ENCODE results near the gene NPPA.

DNA sequence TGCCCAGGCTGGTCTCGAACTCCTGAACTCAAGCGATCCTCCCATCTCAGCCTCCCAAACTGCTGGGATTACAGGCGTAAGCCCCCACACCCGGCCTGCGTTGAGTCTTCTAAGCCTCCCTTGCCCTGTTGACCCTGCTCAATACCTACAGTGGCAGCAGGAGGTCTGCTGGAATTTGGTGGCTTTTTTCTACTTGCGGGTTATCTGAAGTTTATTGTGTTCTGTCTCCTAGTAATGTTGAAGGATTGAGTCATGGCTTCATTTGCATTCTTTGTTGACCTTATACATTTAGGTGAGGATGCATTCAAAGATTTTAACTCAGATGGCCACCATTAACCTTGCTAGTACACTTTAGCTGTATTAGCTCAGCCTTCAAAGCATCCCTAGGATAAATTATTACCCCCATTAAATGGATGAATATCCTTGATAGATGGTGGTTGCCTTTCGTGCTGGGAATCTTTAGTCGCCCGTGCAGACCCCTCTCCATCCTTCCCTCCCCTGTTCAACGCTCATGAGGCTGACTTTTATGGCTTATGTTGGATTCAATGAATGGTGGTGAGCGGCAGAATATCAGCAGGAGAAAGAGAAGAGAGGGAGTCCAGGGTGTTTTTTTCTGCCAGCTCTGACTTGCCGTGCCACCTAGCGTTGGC, 20.9 kb upstream of the NPPA start:
- TF ChIP-seq ZNF408 (CRISPR knock-in tag; IDR thresholded peaks at IDR 0.05; ENCODE audit: low read depth), result no peak
- TF ChIP-seq, protein P1, sequence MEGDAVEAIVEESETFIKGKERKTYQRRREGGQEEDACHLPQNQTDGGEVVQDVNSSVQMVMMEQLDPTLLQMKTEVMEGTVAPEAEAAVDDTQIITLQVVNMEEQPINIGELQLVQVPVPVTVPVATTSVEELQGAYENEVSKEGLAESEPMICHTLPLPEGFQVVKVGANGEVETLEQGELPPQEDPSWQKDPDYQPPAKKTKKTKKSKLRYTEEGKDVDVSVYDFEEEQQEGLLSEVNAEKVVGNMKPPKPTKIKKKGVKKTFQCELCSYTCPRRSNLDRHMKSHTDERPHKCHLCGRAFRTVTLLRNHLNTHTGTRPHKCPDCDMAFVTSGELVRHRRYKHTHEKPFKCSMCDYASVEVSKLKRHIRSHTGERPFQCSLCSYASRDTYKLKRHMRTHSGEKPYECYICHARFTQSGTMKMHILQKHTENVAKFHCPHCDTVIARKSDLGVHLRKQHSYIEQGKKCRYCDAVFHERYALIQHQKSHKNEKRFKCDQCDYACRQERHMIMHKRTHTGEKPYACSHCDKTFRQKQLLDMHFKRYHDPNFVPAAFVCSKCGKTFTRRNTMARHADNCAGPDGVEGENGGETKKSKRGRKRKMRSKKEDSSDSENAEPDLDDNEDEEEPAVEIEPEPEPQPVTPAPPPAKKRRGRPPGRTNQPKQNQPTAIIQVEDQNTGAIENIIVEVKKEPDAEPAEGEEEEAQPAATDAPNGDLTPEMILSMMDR (IDR thresholded peaks at IDR 0.05 in 2 of 3, conservative IDR thresholded peaks at IDR 0.05 in 1 of 3; ENCODE audit: insufficient read depth in 2 of 3, low read depth in 1 of 3, low read length in 3 of 3), result no peak
- TF ChIP-seq MEF2A (IDR thresholded peaks at IDR 0.05; ENCODE audit: control insufficient read depth, low read depth, low read length), result no peak
- TF ChIP-seq MAZ (CRISPR knock-in tag; conservative IDR thresholded peaks at IDR 0.05 in 1 of 2, IDR thresholded peaks at IDR 0.05 in 1 of 2), result no peak
- TF ChIP-seq JUN (IDR thresholded peaks at IDR 0.05; ENCODE audit: borderline replicate concordance, low read depth, low read length), result no peak
- TF ChIP-seq JUN (CRISPR knock-in tag; IDR thresholded peaks at IDR 0.05; ENCODE audit: borderline replicate concordance), result no peak
- no peak for TF ChIP-seq POLR2A (conservative IDR thresholded peaks at IDR 0.05)
- no peak for TF ChIP-seq ZNF75A (CRISPR knock-in tag; IDR thresholded peaks at IDR 0.05)
- TF ChIP-seq EZH2 (IDR thresholded peaks at IDR 0.05; ENCODE audit: borderline replicate concordance, low read depth, low read length), result no peak
- TF ChIP-seq POLR3G (IDR thresholded peaks at IDR 0.05; ENCODE audit: extremely low read depth, insufficient read length, insufficient replicate concordance), result no peak
- no peak for TF ChIP-seq JUNB (CRISPR knock-in tag; conservative IDR thresholded peaks at IDR 0.05)

Measured in K562 (cell line).